GM21576 (cell line): ENCODE measurements around the gene PLAAT5.
A peak's percentile ranks its signal among the peaks of the same experiment; 100 is the strongest.
"Not testable (repeated sequence)": the region's sequence is repeated elsewhere in the genome, so short reads cannot be mapped to it uniquely, and the experiment has no call there.

ENCODE experiments used
- ATAC-seq: cut with Tn5 transposase; IDR thresholded peaks from one replicate; pipeline ENCODE4 v1.9.1; 2021; ENCODE audit warnings: mild to moderate bottlenecking, moderate library complexity; ENCODE audit not compliant: unreplicated experiment

Gene PLAAT5, protein sequence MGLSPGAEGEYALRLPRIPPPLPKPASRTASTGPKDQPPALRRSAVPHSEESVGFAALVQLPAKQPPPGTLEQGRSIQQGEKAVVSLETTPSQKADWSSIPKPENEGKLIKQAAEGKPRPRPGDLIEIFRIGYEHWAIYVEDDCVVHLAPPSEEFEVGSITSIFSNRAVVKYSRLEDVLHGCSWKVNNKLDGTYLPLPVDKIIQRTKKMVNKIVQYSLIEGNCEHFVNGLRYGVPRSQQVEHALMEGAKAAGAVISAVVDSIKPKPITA

DNA sequence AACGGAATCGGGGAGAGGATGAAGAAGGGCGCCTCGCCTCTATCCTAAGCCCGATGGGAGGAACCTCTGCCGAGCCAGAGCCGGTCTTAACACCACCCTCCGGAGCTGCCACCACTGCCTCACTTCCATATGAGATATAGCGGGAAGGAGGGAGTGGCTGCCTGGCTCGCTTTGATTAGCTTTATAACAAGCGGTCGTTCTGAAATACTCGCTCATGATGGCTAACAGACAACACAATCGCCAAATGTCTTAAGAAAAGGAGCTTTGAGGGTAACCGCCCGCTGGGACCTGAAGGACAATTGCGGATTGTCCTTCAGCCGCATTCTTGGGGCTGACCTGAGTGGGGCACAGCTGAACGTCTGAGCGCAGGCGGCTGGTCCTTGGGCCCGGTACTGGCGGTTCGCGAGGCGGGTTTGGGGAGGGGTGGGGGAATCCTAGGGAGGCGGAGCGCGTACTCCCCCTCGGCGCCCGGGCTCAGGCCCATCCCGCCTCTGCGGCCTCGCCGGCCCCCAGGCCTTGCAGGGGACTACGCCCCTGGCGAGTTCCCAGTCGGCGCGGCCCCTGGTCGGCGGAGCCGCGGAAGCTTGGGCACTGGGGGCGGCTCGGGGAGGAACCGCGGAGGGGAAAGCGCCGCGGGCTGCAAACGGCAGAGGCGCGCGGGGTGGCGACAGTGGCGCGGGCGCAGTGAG, at the start of gene PLAAT5:
PLAAT5 (minus strand) TSS at position 617 of the 689 bp plus-strand sequence; CDS start at position 484, 133 bp downstream.
- ATAC-seq, result no peak

DNA sequence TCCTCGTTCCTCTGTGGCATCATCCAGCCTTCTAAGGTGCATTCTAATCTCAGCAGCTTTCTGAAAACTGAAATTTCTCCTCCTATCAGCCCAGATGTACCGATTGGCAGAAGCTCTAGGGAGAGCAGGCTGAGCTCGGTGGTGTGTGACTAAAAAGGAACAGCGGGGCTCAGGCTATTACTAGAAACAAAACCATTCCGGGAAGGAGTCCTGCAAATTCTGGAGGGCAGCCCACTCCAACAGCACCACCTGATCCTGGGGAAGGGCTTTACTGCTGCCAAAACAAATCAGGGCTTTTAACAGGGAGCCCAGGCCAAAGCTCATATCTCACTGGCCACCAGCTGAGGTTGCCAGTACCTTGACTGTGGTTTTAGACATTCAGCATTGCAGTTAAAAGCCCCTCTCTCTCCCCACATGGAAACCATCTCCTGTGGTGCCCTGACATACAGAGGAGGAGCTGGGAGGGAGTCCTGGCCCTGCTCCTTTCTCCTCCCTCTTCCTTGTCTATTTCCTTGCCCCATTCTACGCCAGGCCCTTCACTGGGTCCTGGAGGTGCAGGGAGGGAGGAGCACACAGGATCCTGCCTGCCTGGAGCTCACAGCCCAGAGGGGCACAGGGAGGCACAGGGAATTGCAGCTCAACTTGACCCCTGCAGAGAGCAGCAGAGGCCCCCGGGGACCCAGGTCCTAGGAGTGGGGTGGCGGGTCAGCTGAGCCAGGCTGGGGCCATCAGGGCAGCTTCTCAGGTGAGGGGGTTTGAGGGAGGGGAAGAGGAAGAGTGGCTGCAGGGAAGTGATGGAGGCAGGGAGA, 46.5 kb upstream of the PLAAT5 start:
- ATAC-seq, result no peak

DNA sequence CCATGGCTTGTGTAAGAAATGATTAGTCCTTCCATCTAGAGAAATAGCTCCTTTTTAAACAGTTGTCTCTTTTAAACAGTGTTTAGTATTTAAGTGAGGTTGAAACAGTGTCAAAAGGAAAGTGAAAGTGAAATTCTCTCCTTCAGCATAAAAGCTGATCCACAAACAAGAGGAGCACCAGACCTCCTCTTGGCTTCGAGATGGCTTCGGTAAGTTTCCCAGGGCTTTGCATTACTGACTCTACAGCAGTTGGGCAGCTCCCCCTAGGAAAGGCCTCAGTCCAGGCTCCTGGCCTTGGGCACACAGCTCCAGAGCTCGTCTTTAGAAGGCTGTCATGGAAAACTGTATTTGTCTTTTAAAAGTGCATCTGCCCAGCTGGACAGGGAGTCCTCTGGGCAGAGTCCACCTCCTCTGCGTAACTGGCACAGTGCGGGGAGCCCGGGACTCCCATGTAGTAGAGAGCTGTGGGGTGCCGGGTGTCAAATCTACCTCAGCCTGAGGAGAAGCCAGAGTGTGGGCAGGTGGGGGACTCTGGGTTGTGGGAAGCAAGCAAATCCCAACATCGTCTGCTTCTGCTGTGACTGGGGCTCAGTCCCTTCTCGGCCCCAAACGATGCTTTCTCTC, 45.8 kb upstream of the PLAAT5 start, which contains the start of gene PLAAT4:
PLAAT4 (plus strand) TSS at position 140 of the 624 bp plus-strand sequence; CDS start at position 201, 61 bp downstream.
- no peak for ATAC-seq

DNA sequence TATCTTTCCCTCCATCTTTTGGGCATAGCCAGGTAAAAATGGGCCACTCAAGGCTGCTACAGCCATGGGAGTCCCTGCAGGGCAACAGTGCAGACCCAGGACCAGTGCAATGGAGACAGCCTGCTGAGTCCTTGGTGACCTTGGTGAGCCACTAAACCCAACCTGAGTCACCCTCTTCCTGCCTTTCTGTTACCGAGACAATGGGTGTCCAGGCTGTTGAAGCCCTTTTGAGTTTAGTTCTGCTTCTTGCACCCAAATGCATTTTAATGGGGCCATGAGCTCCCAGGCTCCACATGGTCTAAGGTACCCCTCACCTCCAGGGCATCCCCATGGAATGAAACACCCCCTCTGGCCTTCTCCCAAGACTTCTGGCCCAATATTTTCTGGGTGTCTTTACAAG, 44.8 kb upstream of the PLAAT5 start:
- no peak for ATAC-seq

DNA sequence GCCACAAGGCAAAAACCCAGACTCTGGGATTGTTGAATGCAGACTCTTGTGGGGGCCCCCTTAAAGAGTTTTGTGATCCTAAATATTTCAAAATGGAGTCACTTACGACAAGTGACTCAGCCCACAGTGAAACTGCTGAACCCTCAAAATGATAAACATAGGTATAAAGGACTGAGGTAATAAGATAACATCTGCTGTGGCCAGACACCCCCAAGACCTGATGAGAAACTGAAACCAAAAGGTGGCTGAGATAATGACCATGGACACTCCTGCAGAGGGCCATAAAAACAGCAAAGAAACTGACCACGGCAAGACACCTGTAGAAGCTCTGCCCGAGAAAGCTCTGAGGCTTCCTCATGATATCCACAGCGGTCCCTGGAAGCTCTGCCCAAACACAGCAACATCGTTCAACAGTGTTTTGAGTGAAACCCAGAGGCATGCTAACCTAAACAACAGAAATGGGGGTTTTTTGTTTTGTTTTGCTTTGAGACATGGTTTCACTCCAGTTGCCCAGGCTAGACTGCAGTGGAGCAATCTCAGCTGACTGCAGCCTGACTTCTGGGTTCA, 44.0 kb upstream of the PLAAT5 start:
- peak; percentile 37 for ATAC-seq

DNA sequence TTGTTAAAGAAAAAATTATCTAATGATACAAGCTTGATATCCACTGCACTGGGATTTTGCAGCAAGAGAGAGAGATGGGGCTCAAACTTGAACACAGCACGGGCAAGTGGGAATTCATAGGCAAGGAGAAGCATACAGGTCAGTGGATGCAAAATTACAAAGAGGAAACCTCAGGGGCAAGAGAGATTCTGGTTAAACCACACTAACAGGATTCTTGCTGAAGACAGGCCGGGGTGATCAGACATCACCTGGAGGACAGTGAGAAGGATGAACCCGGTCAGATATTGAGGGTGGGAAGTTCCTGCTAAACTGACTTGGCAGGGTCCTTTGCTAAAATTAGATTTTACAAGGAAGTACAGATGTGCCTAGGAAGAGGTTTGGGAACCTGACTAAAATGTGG, 43.1 kb upstream of the PLAAT5 start:
- no peak for ATAC-seq

DNA sequence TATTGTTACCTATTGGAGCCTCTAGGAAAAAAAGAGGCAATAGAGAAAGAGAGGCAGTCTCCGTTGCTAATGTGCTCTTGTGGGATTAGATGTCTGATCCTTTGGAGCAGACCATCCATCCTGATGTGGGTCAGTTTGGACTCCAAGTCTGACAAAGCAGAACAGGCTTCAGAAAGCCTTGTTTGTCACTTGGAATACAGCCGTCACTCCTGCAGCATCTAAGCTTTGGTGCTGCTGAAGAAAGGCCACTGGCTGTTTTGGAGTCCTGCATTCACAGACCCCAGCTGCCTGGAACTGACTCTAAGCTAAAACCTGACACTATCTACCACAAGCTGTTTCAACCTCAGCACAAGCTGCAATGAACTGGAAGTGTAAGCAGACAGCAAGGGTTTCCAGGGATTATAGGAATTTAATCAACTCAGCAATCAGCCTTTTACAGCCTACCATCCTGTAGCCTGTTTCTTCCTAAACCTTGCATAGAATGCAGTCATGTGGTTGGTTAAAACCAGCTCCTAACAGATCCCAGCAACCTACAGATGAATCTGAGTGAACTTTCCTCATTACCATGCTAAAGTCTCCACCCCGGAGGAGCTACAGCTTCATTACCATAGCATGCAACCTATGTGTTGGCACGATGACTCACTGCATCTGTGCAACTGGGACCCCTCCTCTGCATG, 42.0 kb upstream of the PLAAT5 start:
- no peak for ATAC-seq

DNA sequence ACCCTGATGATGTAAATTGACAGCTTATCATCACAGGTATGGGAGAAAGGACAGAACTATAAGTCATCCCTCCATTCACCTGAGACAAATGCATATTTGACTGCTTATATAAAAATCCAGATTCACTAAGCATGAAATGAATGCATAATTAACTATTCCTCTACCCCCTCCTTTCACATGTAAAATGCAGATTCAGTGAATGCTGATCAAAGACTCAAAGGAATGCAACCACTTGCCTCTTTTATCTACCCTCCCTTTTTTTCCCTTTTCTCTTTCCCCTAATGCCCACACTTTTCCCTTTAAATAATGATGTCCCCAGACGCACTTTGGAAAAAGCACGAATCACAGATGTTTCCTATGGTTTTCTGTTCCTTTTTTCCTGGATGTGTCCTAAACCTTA, 41.1 kb upstream of the PLAAT5 start:
- ATAC-seq, result no peak

DNA sequence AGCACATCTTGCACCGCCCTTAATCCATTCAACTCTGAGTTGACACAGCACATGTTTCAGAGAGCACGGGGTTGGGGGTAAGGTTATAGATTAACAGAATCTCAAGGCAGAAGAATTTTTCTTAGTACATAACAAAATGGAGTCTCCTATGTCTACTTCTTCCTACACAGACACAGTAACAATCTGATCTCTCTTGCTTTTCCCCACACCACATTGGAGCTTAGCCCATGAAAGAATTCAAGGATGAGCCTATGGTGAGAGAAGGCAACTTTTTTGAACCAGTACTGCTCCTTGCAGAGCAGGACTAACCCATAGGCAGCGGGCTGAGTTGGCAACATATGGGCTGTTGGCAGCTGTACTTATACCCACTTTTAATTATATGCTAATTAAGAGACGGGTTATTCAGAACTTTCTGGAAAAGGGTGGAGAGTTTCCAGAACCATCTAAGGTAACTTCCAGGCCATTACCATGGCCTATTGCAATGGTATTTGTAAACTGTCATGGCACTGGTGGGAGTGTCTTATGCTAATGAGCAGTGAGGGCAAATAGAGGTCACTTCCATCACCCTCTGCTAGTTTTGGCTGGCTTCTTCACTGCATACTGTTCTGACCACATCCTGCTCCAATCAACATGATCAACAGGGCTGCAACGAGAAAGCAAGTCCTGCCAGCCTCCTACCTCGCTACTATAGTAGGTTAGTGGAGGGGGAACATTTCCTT, 40.3 kb upstream of the PLAAT5 start:
- peak; percentile 80 for ATAC-seq

DNA sequence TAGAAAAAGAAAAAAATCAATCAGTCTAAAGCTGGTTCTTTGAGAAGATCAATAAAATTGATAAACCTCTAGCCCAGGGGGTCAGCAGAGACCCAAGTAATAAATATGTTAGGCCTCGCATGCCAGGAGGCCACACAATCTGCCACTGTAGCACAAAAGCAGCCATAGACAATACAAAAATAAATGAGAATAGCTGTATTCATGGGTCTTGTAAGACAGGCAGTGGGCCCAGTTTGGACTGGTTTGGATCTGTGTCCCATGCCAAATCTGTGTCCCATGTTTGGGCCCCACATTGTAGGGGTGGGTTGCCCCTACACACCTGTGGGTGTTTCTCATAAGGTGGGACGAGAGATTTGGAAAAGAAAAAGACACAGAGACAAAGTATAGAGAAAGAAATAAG, 39.1 kb upstream of the PLAAT5 start:
- no peak for ATAC-seq

DNA sequence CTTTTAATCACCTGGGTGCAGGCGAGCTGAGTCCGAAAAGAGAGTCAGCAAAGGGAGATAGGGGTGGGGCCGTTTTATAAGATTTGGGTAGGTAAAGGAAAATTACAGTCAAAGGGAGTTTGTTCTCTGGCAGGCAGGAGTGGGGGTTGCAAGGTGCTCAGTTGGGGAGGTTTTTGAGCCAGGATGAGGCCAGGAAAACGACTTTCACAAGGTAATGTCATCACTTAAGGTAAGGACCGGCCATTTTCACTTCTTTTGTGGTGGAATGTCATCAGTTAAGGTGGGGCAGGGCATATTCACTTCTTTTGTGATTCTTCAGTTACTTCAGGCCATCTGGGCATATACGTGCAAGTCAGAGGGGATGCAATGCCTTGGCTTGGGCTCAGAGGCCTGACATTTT, 38.4 kb upstream of the PLAAT5 start:
- not testable (repeated sequence) for ATAC-seq

DNA sequence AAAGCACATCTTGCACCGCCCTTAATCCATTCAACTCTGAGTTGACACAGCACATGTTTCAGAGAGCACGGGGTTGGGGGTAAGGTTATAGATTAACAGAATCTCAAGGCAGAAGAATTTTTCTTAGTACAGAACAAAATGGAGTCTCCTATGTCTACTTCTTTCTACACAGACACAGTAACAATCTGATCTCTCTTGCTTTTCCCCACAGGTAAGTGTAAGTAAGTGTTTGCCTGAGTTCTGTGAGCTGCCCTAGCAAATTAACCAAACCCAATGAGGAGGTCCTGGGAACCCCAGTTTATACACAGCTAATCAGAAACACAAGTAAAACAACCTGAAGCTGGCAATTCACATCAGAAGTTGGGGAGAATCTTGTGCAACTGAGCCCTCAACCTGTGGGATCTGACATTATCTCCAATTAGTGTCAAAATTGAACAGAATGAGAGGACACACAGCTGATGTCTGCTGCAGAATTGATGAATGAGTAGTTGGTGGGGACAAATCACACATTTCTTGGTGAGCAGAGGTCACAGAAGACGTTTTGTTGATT, 37.8 kb upstream of the PLAAT5 start:
- not testable (repeated sequence) for ATAC-seq

DNA sequence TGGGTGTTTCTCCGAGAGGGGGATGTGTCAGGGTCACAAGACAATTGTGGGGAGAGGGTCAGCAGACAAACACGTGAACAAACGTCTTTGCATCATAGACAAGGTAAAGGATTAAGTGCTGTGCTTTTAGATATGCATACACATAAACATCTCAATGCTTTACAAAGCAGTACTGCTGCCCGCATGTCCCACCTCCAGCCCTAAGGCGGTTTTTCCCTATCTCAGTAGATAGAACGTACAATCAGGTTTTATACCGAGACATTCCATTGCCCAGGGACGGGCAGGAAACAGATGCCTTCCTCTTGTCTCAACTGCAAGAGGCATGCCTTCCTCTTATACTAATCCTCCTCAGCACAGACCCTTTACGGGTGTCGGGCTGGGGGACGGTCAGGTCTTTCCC, 37.2 kb upstream of the PLAAT5 start:
- ATAC-seq, result not testable (repeated sequence)

DNA sequence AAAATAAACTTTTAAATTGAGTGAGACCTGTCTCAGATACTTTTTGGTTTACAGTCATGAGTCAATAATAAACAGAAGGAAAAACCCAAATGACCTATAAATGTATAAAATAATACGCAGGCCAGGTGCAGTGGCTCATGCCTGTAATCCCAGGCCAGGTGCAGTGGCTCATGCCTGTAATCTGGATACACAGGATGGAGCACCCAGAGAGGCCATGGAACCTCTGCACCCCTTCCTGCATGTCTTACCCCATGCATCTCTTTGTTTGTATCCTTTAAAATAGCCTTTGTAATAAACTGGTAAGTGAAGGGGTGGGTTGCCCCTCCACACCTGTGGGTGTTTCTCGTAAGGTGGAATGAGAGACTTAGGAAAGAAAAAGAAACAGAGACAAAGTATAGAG, 36.7 kb upstream of the PLAAT5 start:
- no peak for ATAC-seq

DNA sequence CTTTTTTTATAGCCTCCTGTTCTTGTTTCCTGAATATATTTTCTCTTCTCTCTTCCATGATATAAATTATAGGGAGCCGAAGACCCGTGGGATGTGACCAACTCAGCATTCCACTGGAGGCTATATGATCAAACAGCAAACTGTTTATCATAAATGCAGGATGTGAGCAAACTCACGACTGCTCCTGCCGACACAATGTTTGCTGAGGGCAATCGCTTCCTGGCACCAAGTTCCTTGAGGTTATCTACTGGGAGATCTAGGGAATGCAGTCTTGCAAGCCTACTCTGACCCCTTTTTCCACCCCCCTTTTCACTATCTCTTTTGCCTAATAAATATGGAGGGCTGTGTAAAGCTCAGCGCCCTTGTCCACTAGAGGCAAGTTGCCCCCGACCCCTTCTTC, 32.2 kb upstream of the PLAAT5 start:
- no peak for ATAC-seq

DNA sequence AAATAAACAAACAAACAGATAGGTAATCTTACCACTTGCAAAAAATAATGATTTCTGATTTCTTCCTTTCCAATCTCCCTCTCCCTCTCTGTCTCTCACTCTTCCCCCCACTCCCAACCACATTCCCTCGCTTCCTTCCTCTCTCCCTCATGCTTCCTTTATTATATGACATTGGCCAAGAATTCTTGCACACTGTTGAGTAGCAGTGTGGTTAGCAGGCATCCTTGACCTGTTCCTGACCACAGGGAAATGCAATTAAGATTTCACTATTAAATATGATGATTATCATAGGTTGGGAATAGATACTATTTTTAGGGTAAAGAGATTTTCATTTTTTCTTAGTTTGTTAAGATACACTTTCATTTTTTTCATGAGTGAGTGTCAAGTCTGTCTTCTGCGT, 30.9 kb upstream of the PLAAT5 start:
- no peak for ATAC-seq

DNA sequence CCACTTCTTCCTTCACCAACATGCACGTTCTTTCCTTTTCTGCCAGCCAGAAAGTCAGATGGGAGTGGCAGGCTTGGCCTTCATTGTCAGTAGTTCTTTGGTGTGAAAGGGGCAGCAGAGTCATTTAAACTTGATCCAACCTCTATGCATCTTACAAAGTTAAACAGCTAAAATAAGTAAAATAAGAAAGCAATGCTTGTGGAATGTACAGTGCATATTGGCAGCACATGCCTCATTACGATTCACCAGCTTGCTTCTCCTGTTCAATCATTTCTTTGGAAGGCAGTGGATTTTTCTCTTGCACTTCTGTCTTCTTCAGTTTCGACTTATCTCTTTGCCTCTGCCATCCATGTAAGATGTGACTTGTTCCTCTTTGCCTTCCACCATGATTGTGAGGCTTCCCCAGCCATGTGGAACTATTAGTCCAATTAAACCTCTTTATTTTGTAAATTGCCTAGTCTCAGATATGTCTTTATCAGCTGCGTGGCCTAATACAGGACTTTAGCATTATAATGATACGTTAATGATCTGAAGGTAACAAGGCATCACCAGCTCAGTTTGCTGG, 29.7 kb upstream of the PLAAT5 start:
- no peak for ATAC-seq

DNA sequence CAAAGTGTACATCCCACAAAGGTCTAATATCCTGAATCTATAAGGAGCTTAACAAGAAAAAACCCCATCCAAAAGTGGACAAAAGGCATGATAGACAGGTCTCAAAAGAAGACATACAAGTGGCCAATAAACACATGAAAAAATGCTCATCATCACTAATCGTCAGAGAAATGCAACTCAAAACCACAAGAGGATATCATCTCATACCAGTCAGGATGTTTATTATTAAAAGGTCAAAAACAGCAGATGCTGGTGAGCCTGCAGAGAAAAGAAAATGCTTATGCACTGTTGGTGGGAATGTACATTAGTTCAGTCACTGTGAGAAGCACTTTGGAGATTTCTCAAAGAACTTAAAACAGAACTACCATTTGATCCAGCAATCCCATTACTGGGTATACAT, 27.6 kb upstream of the PLAAT5 start:
- no peak for ATAC-seq

DNA sequence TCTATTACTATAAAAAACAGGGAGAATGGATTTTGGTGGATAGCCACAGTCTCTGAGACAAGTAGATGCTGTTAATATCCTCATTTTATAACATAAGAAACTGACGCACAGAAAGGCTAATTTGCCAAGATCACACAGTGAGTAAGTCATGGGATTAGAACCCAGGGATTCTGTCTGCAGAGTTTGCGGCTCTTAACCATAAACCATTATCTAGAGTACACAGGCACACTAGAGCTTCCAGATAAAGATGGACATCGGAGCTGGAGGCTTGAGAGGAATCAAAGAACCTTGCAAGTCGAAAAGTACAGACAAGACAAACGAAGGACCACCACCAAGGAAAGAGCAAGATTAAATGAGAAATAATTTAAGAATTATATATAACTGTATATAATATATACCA, 26.2 kb upstream of the PLAAT5 start:
- no peak for ATAC-seq
